ENCODE measurements around the gene COQ10A.

The COQ10A gene

DNA sequence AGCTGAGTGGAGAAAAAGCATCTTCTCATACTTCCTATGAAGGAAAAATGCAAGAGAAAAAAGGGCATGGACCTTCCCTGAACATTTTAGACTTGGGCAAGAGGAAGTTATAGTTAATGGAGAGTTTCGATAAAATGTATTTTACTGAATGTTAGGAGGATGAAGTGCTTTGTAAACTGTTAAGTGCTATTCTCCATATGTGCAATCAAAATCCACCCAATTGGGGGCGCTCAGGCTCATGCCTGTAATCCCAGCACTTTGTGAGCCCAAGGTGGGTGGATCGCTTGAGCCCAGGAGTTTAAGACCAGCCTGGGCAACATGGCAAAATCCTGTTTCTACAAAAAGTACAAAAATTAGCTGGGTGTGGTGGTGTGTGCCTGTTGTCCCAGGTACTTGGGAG is 50.9 kb downstream of the COQ10A start:
- TF ChIP-seq, protein P1, sequence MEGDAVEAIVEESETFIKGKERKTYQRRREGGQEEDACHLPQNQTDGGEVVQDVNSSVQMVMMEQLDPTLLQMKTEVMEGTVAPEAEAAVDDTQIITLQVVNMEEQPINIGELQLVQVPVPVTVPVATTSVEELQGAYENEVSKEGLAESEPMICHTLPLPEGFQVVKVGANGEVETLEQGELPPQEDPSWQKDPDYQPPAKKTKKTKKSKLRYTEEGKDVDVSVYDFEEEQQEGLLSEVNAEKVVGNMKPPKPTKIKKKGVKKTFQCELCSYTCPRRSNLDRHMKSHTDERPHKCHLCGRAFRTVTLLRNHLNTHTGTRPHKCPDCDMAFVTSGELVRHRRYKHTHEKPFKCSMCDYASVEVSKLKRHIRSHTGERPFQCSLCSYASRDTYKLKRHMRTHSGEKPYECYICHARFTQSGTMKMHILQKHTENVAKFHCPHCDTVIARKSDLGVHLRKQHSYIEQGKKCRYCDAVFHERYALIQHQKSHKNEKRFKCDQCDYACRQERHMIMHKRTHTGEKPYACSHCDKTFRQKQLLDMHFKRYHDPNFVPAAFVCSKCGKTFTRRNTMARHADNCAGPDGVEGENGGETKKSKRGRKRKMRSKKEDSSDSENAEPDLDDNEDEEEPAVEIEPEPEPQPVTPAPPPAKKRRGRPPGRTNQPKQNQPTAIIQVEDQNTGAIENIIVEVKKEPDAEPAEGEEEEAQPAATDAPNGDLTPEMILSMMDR (IDR thresholded peaks at IDR 0.05), result peak; percentile 34
- TF ChIP-seq ZFX (IDR thresholded peaks at IDR 0.05; ENCODE audit: borderline replicate concordance), result no peak
- H3K27ac ChIP-seq, result peak overlapping the region; percentile 96; the same call in 1 of the 2 replicates
